Middle frontal gyrus (tissue), 1 donor: ENCODE results near the gene CAPZB.
"Not testable (repeated sequence)": the region's sequence is repeated elsewhere in the genome, so short reads cannot be mapped to it uniquely, and the experiment has no call there.

Experiments
- DNase-seq: peaks from one replicate; pipeline ENCODE4 v3.0.0-alpha.2; 2015; ENCODE audit warnings: low spot score; ENCODE audit errors: extremely low spot score

CAPZB gene

DNA sequence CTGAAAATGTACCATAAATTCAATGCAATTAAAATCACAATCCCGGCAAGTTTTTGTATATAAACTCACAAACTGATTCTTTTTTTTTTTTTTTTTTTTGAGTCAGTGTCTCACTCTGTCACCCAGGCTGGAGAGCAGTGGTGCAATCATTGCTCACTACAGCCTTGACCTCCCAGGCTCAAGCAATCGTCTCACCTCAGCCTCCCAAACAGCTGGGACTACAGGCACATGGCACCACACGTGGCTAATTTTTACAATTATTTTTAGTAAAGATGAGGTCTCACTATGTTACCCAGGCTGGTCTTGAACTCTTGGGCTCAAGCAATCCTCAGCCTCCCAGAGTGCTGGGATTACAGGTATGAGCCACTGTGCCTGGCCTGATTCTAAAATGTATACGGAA is 12.1 kb upstream of the CAPZB start:
- not testable (repeated sequence) for DNase-seq

GRCh38 chr1:19496527-19496874 is 11.2 kb upstream of the CAPZB start:
- DNase-seq: no peak

DNA sequence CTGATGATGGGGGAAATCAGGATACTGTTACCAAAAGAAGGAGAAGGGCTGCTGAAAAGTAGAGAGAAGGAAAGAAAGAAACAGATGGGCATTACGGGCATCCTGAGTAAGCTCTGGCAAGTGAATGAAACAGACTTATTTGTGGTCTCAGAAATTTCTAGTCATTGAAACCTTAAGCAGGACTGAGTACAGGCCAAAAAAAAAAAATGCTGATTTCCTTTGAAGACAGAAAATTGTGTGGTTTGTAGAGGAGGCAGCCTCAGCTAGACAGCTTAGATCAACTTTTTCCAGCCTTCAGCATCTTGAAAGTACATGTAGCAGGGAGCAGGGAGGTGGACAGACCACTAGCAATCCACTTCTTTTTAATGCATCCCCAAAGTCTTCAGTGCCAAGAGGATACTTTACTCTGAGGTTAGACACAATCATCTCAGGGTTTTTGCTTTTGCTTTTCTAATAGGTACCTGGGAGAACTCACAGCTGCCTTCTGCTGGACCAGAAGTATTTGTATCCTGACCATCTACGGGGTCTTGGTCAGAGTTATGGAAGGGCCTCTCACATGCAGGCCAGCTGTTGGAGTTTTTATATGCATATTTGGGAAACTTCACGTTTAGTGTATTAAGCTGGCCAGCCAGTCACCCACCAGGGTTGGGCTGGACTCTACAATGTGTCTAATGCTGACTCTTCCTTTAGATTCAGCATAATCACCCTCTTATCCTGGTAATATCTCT is 10.6 kb upstream of the CAPZB start:
- no peak for DNase-seq

DNA sequence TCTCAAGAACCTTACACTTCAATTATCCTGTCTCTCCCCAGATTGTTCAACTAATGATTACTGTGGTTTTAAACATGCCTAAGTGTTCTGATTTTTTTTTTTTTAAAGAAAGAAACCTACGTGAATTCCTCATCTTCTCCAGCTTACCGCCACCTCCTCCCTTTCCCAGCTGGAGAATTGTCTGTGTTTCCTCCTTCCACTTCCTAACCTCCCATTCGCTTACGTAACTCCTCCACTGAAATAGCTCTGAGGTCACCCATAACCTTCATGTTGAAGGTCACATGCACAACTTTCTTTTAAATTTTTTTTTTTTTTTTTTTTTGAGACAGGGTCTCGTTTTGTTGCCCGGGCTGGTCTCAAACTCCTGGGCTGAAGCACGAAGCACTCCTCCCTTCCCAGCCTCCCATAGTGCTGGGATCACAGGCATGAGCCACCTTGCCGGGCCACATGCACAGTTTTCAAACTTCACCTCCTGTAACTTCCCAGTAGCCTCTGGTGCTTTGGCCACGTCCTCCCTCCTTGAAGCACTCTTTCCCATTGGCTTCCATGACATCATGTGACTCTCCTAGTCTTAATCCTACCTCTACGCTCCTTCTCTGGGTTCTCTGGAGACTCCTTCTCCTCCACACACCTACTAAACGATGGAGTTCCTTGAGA is 9.8 kb upstream of the CAPZB start:
- no peak for DNase-seq

GRCh38 chr1:19493547-19493946 is 8.2 kb upstream of the CAPZB start:
- DNase-seq: no peak

DNA sequence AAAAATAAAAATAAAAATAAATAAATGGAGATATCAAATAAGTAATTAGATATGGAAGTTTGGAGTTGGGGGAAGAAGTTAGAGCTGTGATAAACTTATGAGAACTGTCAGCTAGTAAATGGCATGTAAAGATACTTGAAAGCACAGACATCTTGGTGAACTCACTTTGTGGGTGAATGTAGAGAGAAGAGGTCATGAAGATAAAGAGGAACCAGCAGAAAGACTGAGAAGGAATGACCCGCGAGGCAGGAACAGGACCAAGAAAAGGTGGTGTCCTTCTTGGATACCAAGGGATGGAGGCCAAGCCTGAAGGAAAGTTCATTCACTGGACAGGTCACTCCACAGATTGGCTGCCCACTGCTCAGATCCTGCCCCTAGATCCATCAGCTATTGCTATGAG is 4.7 kb upstream of the CAPZB start:
- no peak for DNase-seq

GRCh38 chr1:19488136-19488535 is 2.8 kb upstream of the CAPZB start:
- no peak for DNase-seq

GRCh38 chr1:19484798-19485361 is 459 bp downstream of the CAPZB start:
- DNase-seq: no peak

- no peak for DNase-seq
These were observed 971 bp downstream of the CAPZB start for GRCh38 chr1:19484338-19484797.

- DNase-seq: no peak
These were observed 1.6 kb downstream of the CAPZB start for GRCh38 chr1:19483691-19484090.

GRCh38 chr1:19483261-19483660 is 2.1 kb downstream of the CAPZB start:
- no peak for DNase-seq

GRCh38 chr1:19481826-19482398 is 3.4 kb downstream of the CAPZB start:
- DNase-seq: no peak

- DNase-seq: no peak
These were observed 5.1 kb downstream of the CAPZB start for GRCh38 chr1:19480282-19480681.

GRCh38 chr1:19479351-19480120 is 5.8 kb downstream of the CAPZB start:
- DNase-seq: no peak

- no peak for DNase-seq
These were observed 7.0 kb downstream of the CAPZB start for GRCh38 chr1:19478322-19478721.

DNA sequence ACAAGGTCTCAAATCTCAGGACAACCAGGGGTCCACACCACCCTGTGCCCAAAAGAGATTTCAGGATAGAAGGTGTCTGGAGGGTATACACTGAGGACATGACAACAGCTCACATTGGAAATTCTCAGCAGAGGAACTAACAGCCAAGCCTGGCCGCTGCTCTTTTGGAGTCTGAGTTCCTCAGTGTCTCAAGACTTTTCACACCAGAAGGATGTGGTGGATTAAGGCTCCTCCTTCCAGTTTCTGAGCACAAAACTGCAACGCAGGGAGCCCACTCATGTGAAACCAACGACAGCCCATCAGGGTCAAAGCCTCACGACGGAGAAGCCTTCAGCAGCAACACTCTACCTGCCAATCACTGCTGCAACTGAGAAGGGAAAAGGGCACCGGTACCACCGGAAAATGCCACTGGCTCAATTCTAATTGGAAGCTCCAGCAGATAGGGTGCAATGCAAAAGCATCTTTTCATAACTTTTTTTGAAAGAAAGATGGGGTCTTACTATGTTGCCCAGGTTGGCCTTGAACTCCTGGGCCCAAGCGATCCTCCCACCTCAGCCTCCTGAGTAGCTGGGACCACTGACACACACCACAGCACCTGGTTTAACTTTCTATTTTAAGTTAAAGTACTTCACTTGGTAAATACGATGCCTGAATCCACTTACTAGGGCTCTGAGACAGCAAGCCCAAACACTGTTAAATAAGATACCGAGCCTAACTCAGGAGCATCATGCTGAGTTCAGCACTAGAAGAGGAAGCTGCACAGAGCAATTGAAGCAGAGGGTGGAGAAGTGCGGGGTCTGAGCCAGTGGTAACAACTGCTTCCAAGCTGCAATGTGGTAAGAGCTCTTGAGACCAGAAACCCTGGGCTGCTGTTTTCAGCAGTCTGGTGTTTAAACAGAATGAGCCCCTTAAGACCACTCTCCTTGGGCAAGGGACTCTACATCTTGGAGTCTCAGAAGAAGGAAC is 7.8 kb downstream of the CAPZB start:
- no peak for DNase-seq

GRCh38 chr1:19476450-19477190 is 8.7 kb downstream of the CAPZB start:
- no peak for DNase-seq

DNA sequence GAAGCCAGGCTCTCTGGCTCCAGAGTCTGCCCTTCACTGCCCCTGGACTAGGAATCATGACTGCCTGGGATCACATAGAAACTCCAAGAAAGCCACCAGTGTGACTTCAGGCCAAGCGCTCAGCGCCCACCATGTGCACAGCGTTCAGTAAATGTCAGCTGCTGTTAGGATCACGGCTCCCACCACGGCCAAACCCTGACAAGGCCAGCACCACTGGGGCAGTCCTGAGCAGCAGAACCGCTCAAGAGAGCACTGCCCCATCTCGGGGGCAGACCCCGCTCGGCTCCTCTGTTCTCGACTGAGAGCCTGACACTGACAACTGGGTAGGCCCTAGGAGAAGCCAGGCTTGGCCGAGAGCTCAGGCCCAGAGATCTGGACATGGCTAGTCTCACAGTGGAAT is 10.0 kb downstream of the CAPZB start:
- no peak for DNase-seq

DNA sequence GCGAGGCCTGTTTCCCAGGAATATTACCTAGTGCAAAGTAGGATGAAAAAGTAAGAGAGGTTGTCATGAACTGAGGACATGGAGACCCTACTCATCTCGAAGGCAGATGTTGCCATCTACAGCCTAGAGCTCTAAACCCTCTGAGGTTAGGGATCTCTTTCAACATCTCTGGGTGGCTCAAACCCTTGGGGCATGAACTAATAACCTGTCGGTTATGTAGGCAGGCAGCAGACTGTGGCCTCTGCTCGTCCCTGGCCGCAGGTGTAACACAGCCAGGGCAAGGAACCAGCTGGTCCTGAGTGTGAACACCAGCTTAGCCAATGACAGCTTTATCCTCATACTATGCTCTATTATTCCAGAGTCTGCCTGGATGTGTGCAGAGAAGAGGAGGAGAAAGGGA is 13.2 kb downstream of the CAPZB start:
- no peak for DNase-seq

- DNase-seq: no peak
These were observed 16.3 kb downstream of the CAPZB start for GRCh38 chr1:19469004-19469403.
